ENCODE results near the gene CHMP4B.

Gene CHMP4B

GRCh38 chr20:33864324-33864963, 53.3 kb downstream of the CHMP4B start:
- no peak for DNase-seq (ENCODE audit: low read depth)

GRCh38 chr20:33865761-33866370, 54.7 kb downstream of the CHMP4B start:
- DNase-seq (ENCODE audit: low read depth): no peak

DNA sequence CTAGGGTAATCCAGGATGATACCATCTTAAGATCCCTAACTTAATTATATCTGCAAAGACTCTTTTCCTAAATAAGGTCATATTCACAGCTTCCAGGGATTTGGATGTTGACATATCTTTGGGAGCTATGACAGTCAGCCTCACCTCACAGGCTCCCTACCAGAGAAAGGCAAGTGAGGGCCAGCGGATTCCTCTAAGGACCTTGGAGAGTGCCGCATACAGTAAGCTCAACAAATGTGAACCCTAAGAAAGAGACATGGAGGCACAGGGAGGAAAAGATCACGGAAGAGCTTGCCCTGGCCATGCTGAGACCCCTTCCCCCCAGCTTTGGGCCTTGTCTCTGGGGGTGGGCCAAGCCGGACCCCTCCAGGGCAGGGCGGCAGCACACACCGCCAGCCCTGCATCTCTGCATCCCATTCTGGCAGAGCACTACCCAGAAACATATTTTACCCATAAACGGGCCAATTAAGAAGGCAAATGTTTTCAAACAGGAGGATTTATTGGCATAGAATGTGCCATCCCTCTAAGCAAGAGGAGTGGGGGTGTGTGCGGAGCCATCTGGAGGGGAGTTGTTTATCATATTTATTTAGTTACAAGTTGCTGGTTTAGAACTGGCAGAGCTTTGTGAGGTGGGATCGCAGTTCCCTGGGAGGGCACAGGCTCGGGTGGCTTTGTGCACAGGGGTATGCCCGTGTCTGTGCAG, 55.4 kb downstream of the CHMP4B start:
- DNase-seq (ENCODE audit: low read depth): no peak

GRCh38 chr20:33868042-33868441, 56.9 kb downstream of the CHMP4B start:
- DNase-seq (ENCODE audit: low read depth): no peak

DNA sequence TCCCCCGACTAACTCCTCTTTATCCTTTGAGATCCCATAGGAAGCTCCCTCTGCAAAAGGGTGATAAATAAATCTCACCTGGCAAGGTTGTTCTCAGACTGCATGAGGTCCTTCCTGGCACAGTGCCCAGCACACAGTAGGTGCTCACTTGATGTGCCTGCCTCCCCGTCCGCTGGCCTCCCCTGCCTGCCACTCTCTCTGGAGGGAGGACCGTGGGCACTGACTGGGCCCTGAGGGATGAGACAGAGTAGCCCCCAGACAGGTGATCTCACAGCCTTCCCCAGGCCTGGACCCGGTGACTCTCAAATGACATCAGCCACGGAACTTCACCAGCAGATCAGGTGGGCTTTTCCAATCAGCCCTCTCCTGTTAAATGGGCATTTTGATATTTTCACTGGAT, 57.4 kb downstream of the CHMP4B start:
- DNase-seq (ENCODE audit: low read depth): no peak

GRCh38 chr20:33869283-33869682, 58.1 kb downstream of the CHMP4B start:
- no peak for DNase-seq (ENCODE audit: low read depth)

- DNase-seq (ENCODE audit: low read depth): no peak
Observed at GRCh38 chr20:33871362-33871761, 60.2 kb downstream of the CHMP4B start.

DNA sequence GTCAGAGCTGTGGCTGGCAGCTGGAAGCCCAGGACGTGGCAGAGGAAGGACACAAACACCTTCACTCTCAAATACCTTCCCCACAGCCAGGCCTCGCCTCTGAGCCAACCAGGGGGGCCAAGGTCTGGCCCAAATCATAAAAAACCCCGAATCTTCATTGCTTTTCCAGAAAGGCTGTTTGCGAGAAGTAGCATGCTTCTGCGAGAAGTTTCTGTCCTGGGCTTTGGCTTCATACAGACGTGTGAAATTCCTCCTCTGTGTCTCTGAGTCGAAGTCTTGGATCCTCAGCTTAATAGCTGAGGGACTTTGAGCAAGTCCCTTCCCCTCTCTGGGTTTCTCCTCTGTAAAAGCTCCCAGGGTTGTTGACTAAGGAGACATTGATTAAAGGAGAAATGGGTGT, 63.0 kb downstream of the CHMP4B start:
- DNase-seq (ENCODE audit: low read depth): no peak

GRCh38 chr20:33875055-33875454, 63.9 kb downstream of the CHMP4B start:
- no peak for DNase-seq (ENCODE audit: low read depth)

DNA sequence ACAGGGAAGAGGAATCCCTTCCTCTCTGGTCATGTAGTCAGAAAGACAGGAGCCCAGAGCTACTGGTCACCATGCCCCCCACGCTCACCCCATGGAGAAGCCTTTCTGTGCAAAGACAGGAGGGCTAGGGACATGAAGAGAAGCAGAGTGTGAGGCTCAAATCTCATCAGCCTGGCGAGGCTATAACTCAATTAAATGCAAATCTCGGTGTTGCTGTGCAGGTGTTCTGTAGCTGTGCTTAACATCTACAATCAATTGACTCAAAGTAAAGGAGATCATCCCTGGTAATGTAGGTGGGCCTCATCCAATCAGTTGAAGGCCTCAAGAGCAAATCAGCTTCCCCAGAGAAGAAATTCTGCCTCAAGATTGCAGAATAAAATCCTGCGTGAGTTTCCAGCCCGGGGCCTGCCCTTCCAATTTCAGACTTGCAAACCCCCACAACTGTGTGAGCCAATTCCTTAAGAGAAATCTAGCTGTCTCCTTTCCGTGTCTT, 64.4 kb downstream of the CHMP4B start:
- DNase-seq (ENCODE audit: low read depth): no peak

- DNase-seq (ENCODE audit: low read depth): no peak
Observed at GRCh38 chr20:33878583-33878982, 67.4 kb downstream of the CHMP4B start.

- DNase-seq (ENCODE audit: low read depth): no peak
Observed at GRCh38 chr20:33880396-33880795, 69.2 kb downstream of the CHMP4B start.

DNA sequence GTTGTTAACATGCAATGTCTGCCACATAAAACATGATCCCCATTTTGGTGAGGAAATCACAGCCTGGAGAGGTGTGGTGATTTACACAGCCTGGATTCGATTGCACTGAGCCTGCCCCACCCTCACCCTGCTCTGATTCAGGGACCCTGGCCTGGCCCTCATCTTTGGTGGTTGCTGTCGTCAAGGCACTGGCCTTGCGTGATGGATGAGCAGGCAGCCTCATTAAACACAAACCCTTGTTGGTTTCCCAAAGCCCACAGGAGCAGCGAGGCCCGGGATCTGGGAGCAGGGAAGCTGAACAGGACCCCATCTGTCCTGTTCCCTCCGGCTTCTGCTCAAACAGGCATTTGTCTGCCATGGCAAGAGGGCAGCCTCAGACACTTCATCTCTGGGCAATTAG, 70.8 kb downstream of the CHMP4B start:
- DNase-seq (ENCODE audit: low read depth): no peak

- no peak for DNase-seq (ENCODE audit: low read depth)
Observed at GRCh38 chr20:33882481-33882880, 71.3 kb downstream of the CHMP4B start.

GRCh38 chr20:33883164-33883563, 72.0 kb downstream of the CHMP4B start:
- no peak for DNase-seq (ENCODE audit: low read depth)

DNA sequence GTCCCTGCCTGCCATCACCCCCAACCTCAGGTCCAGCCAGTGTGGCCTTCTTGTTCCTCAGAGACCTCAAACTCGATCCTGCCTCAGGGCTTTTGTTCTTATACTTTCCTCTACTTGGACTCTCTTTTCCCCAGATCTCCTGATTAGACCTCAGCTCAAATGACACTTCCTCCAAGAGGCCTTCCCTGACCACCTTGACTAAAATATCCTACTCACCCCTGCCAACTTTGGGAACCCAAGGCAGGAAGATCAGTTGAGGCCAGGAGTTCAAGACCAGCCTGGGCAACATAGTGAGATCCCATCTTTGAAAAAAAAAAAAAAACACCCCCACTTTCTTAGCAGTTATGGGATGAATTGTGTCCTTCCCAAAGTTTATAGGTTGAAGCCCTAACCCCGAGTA, 73.5 kb downstream of the CHMP4B start:
- no peak for DNase-seq (ENCODE audit: low read depth)

DNA sequence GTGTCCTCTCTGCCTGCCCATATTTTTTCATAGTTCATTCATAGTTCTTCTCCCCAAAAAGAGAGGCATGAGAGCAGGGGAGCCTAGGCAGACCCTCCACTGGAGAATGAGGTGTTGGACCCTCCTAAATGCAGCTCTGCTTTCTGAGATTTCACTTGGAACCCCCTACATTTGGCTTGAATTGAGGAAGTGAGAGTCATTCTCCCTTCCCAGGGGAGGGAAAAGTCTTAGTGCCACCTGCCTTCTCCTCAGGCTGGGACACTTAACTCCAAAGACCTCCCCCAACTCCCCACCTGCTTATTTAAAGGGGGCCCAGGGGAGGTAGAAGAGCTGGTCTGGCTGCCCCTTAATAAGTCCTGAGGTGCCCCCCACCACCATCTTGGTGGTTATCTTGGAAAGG, 78.2 kb downstream of the CHMP4B start:
- DNase-seq (ENCODE audit: low read depth): no peak

DNA sequence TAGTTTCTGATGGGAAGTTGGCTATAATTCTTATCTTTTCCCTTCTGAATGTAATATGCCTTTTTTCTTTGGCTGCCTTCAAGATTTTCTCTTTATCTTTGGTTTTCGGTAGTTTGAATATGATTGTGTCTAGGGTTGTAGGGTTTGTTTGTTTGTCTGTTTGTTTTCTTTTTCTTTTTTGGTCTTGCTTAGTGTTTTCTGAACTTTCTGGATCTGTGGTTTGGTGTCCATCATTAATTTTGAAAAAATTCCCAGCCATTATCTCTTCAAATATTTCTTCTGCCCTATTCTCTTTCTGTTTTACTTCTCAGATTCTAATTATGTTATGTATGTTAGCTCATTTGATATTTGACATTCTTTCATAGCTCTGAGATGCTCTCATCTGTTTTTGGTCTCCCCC, 79.4 kb downstream of the CHMP4B start:
- DNase-seq (ENCODE audit: low read depth): no peak

GRCh38 chr20:33893314-33893713, 82.2 kb downstream of the CHMP4B start:
- DNase-seq (ENCODE audit: low read depth): no peak

GRCh38 chr20:33894798-33895197, 83.7 kb downstream of the CHMP4B start:
- DNase-seq (ENCODE audit: low read depth): no peak

GRCh38 chr20:33896509-33896908, 85.4 kb downstream of the CHMP4B start:
- DNase-seq (ENCODE audit: low read depth): peak; percentile 31

GRCh38 chr20:33897313-33897912, 86.3 kb downstream of the CHMP4B start:
- no peak for DNase-seq (ENCODE audit: low read depth)

DNA sequence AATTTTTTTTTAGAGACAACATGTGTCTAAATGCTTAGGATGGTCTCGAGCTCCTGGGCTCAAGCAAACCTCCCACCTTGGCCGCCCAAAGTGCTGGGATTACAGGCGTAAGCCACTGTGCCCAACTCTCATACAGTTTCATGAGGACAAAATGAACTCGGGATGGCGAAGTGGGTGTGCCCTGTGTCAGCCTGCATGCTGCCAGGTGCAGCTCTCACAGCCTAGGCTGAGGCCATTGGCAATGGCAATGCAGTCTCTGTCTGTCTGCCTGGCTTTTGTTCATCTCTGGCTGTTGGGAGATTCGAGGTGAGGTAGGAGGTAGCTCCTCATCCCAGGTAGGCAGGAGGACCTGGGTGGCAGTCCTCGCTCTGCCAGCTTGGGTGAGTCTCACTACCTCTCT, 88.0 kb downstream of the CHMP4B start:
- DNase-seq (ENCODE audit: low read depth): no peak

Measured in GM04504 (cell line).